Keratinocyte (primary cell): ENCODE results near the gene RPRD1B.
A peak's percentile ranks its signal among the peaks of the same experiment; 100 is the strongest.

Experiments used
- EZH2 ChIP-seq: IDR thresholded peaks from one replicate; pipeline ENCODE4 v1.6.1; 2012; ENCODE audit warnings: inconsistent platforms, mild to moderate bottlenecking, low read length, moderate library complexity
- TF ChIP-seq, protein P1 (sequence below), 3 experiments: IDR thresholded peaks in 1 of 3; conservative IDR thresholded peaks in 1 of 3; optimal IDR thresholded peaks in 1 of 3; 2 replicates in 2 of 3; 3 replicates in 1 of 3; pipeline versions ENCODE3 to v1.5.1; 2011; ENCODE audit warnings: low read length in 3 of 3, mild to moderate bottlenecking in 3 of 3, moderate library complexity in 2 of 3, control low read depth in 1 of 3, inconsistent platforms in 1 of 3; ENCODE audit not compliant: insufficient read depth in 2 of 3; ENCODE audit errors: extremely low read depth in 1 of 3

DNA sequence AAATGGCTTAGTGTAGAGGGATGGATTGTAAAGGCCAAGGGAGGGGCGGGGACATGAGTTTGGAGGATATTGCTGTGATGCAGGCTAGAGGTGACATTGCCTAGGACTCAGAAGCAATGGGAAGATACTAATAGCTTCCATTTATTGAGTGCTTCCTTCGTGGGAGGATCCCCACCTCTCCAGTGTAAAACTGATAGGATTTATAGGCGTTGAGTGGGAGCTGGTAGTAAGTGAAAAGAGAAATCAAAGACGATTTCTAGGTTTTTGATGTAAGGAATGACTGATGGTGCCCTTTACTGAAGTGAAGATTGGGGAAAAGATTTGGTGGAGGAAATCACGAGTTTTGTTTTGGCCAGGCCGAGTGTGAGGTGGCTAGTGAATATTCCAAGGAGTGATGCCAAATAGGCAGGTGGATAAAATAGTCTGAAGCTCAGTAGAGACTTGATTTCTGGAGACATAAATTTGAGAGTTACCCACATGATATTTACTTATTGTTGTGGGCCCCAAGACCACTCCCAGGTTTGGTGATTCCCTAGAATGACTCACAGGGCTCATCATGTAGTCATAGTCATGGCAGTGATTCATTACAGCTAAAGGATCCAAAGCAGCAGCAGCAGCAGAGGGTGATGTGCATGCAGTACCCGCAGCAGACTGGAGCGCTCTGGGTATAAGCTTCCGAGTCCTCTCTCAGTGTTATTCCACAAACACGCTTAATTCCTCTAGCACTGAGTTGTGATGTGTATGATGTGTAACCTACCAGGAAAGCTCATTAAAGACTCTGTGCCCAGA, 10.2 kb downstream of the RPRD1B start:
- TF ChIP-seq, protein P1, sequence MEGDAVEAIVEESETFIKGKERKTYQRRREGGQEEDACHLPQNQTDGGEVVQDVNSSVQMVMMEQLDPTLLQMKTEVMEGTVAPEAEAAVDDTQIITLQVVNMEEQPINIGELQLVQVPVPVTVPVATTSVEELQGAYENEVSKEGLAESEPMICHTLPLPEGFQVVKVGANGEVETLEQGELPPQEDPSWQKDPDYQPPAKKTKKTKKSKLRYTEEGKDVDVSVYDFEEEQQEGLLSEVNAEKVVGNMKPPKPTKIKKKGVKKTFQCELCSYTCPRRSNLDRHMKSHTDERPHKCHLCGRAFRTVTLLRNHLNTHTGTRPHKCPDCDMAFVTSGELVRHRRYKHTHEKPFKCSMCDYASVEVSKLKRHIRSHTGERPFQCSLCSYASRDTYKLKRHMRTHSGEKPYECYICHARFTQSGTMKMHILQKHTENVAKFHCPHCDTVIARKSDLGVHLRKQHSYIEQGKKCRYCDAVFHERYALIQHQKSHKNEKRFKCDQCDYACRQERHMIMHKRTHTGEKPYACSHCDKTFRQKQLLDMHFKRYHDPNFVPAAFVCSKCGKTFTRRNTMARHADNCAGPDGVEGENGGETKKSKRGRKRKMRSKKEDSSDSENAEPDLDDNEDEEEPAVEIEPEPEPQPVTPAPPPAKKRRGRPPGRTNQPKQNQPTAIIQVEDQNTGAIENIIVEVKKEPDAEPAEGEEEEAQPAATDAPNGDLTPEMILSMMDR (optimal IDR thresholded peaks at IDR 0.05 in 1 of 3, IDR thresholded peaks at IDR 0.05 in 1 of 3, conservative IDR thresholded peaks at IDR 0.05 in 1 of 3; ENCODE audit: extremely low read depth in 1 of 3, insufficient read depth in 2 of 3, low read length in 3 of 3): peak in 2 of 3 experiments; percentile 17 to 36
- TF ChIP-seq EZH2: no peak
